GM23338 (cell line): Measurements from ENCODE around the gene NAALADL2. TPM values are rescaled to one million over a fixed set of nuclear protein-coding genes. Genes with fewer than 3 reads are reported as not detected.

Experiments
- ATAC-seq: fragments of 200-7000 bp; cut with Tn5 transposase; 3 replicates; pipeline ENCODE4 v1.9.1; 2020
- DNase-seq: peaks from one replicate; pipeline ENCODE4 v3.0.0-alpha.2; 2015; ENCODE audit warnings: low spot score
- H2AFZ ChIP-seq: fragments of 200-600 bp; sonication (generic); 2 replicates; pipeline ENCODE4 v1.8.0; 2016; ENCODE audit warnings: antibody characterized with exemption, mild to moderate bottlenecking, moderate library complexity
- H3F3A ChIP-seq: fragments of 200-600 bp; sonication (generic); replicated peaks from 2 replicates; pipeline ENCODE4 v1.8.0; 2017; ENCODE audit warnings: antibody characterized with exemption, mixed run types, low read depth
- H3K27ac ChIP-seq: fragments of 200-600 bp; sonication (generic); 2 replicates; pipeline ENCODE4 v1.6.1; 2016; ENCODE audit warnings: low read depth
- H3K27me3 ChIP-seq: fragments of 200-600 bp; sonication (generic); 2 replicates; pipeline ENCODE4 v1.8.0; 2016; ENCODE audit warnings: mild to moderate bottlenecking, mixed run types, moderate library complexity; ENCODE audit not compliant: insufficient read depth
- H3K36me3 ChIP-seq: fragments of 200-600 bp; sonication (generic); 2 replicates; pipeline ENCODE4 v1.8.0; 2016; ENCODE audit warnings: mild to moderate bottlenecking; ENCODE audit not compliant: insufficient read depth
- H3K4me1 ChIP-seq: fragments of 200-600 bp; sonication (generic); 2 replicates; pipeline ENCODE4 v1.8.0; 2016; ENCODE audit warnings: mild to moderate bottlenecking, moderate library complexity; ENCODE audit not compliant: insufficient read depth
- H3K4me2 ChIP-seq: fragments of 200-600 bp; sonication (generic); 2 replicates; pipeline ENCODE4 v1.7.1; 2017; ENCODE audit warnings: mixed run types
- H3K4me3 ChIP-seq: fragments of 200-600 bp; sonication (generic); 2 replicates; pipeline ENCODE4 v1.6.1; 2016; ENCODE audit warnings: mixed run types
- H3K79me2 ChIP-seq: fragments of 200-600 bp; sonication (generic); replicated peaks from 2 replicates; pipeline ENCODE4 v1.8.0; 2017; ENCODE audit warnings: mild to moderate bottlenecking; ENCODE audit not compliant: insufficient read depth
- H3K9me2 ChIP-seq: fragments of 200-600 bp; sonication (generic); 2 replicates; pipeline ENCODE4 v1.8.0; 2017; ENCODE audit not compliant: insufficient read depth
- H4K20me1 ChIP-seq: fragments of 200-600 bp; sonication (generic); replicated peaks from 2 replicates; pipeline ENCODE4 v1.8.0; 2017; ENCODE audit warnings: mild to moderate bottlenecking; ENCODE audit not compliant: insufficient read depth
- H3K27ac Mint-ChIP-seq: 2 replicates; pipeline ENCODE4 v1.8.0; 2020; ENCODE audit warnings: inconsistent platforms, mild to moderate bottlenecking, moderate library complexity, mixed read lengths
- H3K27me3 Mint-ChIP-seq: 3 replicates; pipeline ENCODE4 v1.8.0; 2022; ENCODE audit warnings: low read depth, mild to moderate bottlenecking, moderate library complexity, mixed read lengths, inconsistent platforms; ENCODE audit not compliant: insufficient read depth, poor library complexity
- H3K36me3 Mint-ChIP-seq: 3 replicates; pipeline ENCODE4 v1.8.0; 2021; ENCODE audit warnings: low read depth, mild to moderate bottlenecking, inconsistent platforms, moderate library complexity, mixed read lengths
- H3K4me1 Mint-ChIP-seq: 3 replicates; pipeline ENCODE4 v1.8.0; 2020; ENCODE audit warnings: mild to moderate bottlenecking, inconsistent platforms, mixed read lengths
- H3K4me3 Mint-ChIP-seq: 3 replicates; pipeline ENCODE4 v1.8.0; 2021; ENCODE audit warnings: moderate library complexity, mild to moderate bottlenecking, inconsistent platforms, mixed read lengths
- H3K9me3 Mint-ChIP-seq: 3 replicates; pipeline ENCODE4 v1.8.0; 2020; ENCODE audit warnings: moderate library complexity, mild to moderate bottlenecking, inconsistent platforms, mixed read lengths
- CREB1 ChIP-seq: fragments of 250-450 bp; sonication (Bioruptor Pico); IDR thresholded peaks from 2 replicates; pipeline ENCODE4 v1.5.0; 2020; ENCODE audit warnings: low read depth, mild to moderate bottlenecking, moderate library complexity
- CTCF ChIP-seq, 2 experiments: fragments of 200-600 bp in 1 of 2; sonication (generic) in 1 of 2; conservative IDR thresholded peaks; 2 replicates each; pipeline versions ENCODE4 v1.5.1 to v1.6.1; 2016 to 2017; ENCODE audit warnings: antibody characterized with exemption in 2 of 2, low read depth in 2 of 2, mild to moderate bottlenecking in 2 of 2, moderate library complexity in 1 of 2
- ETS1 ChIP-seq: IDR thresholded peaks from 2 replicates; pipeline ENCODE4 v1.6.1; 2016; ENCODE audit warnings: antibody characterized with exemption
- EZH2 ChIP-seq: fragments of 200-600 bp; sonication (generic); IDR thresholded peaks from one replicate; pipeline ENCODE4 v1.8.0; 2017; ENCODE audit warnings: antibody characterized with exemption, mild to moderate bottlenecking, low read depth; ENCODE audit not compliant: unreplicated experiment
- EZH2phosphoT487 ChIP-seq: fragments of 200-600 bp; sonication (generic); IDR thresholded peaks from one replicate; pipeline ENCODE4 v1.8.1; 2018; ENCODE audit warnings: antibody characterized with exemption; ENCODE audit not compliant: unreplicated experiment
- JUNB ChIP-seq: IDR thresholded peaks from one replicate; pipeline ENCODE4 v1.6.1; 2016; ENCODE audit warnings: antibody characterized with exemption; ENCODE audit not compliant: unreplicated experiment
- REST ChIP-seq: IDR thresholded peaks from one replicate; pipeline ENCODE4 v1.6.1; 2018; ENCODE audit warnings: antibody characterized with exemption; ENCODE audit not compliant: unreplicated experiment
- STAT1 ChIP-seq: IDR thresholded peaks from one replicate; pipeline ENCODE4 v1.6.1; 2016; ENCODE audit warnings: antibody characterized with exemption; ENCODE audit not compliant: unreplicated experiment
- ZNF114 ChIP-seq: fragments of 250-450 bp; sonication (Bioruptor Pico); IDR thresholded peaks from 2 replicates; pipeline ENCODE4 v1.5.0; 2020; ENCODE audit warnings: mild to moderate bottlenecking, moderate library complexity
- ZNF331 ChIP-seq: fragments of 250-450 bp; sonication (Bioruptor Pico); IDR thresholded peaks from 2 replicates; pipeline ENCODE4 v1.5.0; 2020; ENCODE audit warnings: low read depth, mild to moderate bottlenecking, moderate library complexity
- ZNF462 ChIP-seq: fragments of 250-450 bp; sonication (Bioruptor Pico); IDR thresholded peaks from 2 replicates; pipeline ENCODE4 v1.5.0; 2020; ENCODE audit warnings: mild to moderate bottlenecking, moderate library complexity
- polyA plus RNA-seq: library from polyadenylated mRNA; unstranded; fragments of >200 nt; fragmentation: Nextera tagmentation; extraction: Ambion mirVana; gene quantifications from 2 replicates; pipeline ENCODE4 v1.2.1, GENCODE V29; 2016
- total RNA-seq: library from RNA; depleted of rRNA; stranded (reverse); fragments of >200 nt; shearing (Covaris generic); gene quantifications from 2 replicates; pipeline ENCODE4 v1.2.3, GENCODE V29; 2014

NAALADL2 gene
- total and polyA plus RNA-seq, 2 experiments from 2014 or later: 1.6 to 2.6 TPM

- no peak for TF ChIP-seq CREB1 (CRISPR knock-in tag)
Observed at GRCh38 chr3:175737646-175738572, 878.8 kb downstream of the NAALADL2 start (continued).

GRCh38 chr3:175741951-175742350 lies 882.8 kb downstream of the NAALADL2 start:
- Histone ChIP-seq H3F3A (no peaks in the 10 kb centered on the region), H3K9me2 (no peaks in the 10 kb centered on the region; the same call in 1 of the 2 replicates), H3K4me1 (no peaks in the 10 kb centered on the region), H3K27me3 (no peaks in the 10 kb centered on the region), H3K4me2 (no peak overlapping the region), H3K36me3 (no peaks in the 10 kb centered on the region), H3K27ac (no peak overlapping the region), H3K79me2 (no peaks in the 10 kb centered on the region), H4K20me1 (no peaks in the 10 kb centered on the region), H3K4me3 (no peak overlapping the region), H2AFZ (no peak overlapping the region)
- no peak overlapping the region for H3K27ac Mint-ChIP-seq
- no peak overlapping the region for H3K4me3 Mint-ChIP-seq
- DNase-seq: no peak
- no peaks in the 10 kb centered on the region for H3K27me3 Mint-ChIP-seq
- H3K36me3 Mint-ChIP-seq: no peaks in the 10 kb centered on the region
- no peaks in the 10 kb centered on the region; the same call in 2 of the 3 replicates for H3K9me3 Mint-ChIP-seq
- H3K4me1 Mint-ChIP-seq: peaks cover 1% of the 10 kb centered on the region; the same call in 2 of the 3 replicates
- no peak for ATAC-seq
- no peak for TF ChIP-seq REST
- TF ChIP-seq EZH2: no peak
- TF ChIP-seq ETS1: no peak
- TF ChIP-seq ZNF114 (CRISPR knock-in tag): no peak
- TF ChIP-seq ZNF462: no peak
- TF ChIP-seq ZNF331: no peak
- TF ChIP-seq EZH2phosphoT487: no peak
- TF ChIP-seq CREB1 (CRISPR knock-in tag): no peak
- TF ChIP-seq STAT1: no peak
- TF ChIP-seq CTCF (conservative IDR thresholded peaks at IDR 0.05; ENCODE audit: low read depth in 2 of 2): no peak
- no peak for TF ChIP-seq JUNB
